NB4 (cell line): ENCODE data around the gene MRRF.
"Not testable (repeated sequence)": the region's sequence is repeated elsewhere in the genome, so short reads cannot be mapped to it uniquely, and the experiment has no call there.

Experiments
- DNase-seq: peaks from one replicate; pipeline ENCODE4 v3.0.0; 2010; ENCODE audit warnings: low read depth
- H3K4me3 ChIP-seq: one replicate; pipeline ENCODE4 v1.5.1; 2011; ENCODE audit warnings: mild to moderate bottlenecking, low read depth, low read length, moderate library complexity
- MYC ChIP-seq: IDR thresholded peaks from 2 replicates; pipeline ENCODE4 v1.6.1; 2011; ENCODE audit warnings: low read depth, low read length
- POLR2A ChIP-seq: IDR thresholded peaks from 2 replicates; pipeline ENCODE4 v1.6.1; 2011; ENCODE audit warnings: mild to moderate bottlenecking; ENCODE audit not compliant: insufficient read length; ENCODE audit errors: extremely low read depth
- TF ChIP-seq, protein P1 (sequence below): IDR thresholded peaks from 2 replicates; pipeline ENCODE4 v1.6.1; 2011; ENCODE audit warnings: low read depth, low read length
- TF ChIP-seq, protein P2 (sequence below): IDR thresholded peaks from one replicate; pipeline ENCODE4 v1.5.1; 2012; ENCODE audit warnings: low read depth, low read length

The MRRF gene

DNA sequence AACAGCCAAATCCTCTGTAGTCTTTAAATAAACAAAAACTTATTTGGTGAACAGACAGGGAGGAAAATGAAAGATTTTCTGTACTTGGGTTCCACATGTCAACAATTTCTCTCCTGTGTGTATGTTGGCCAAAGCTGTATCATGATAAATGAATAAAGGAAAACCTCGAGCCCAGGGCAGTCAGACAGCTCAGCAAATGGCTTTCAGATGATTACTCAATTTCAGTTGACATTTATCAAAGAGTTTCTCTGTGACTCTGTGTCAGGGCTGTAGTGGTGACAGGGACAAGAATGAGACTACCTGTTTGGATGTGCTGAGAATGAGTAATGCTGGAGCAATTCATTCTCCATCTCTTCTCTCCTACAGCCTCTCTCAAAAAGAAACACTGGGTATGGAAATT lies 60.4 kb downstream of the MRRF start:
- H3K4me3 ChIP-seq: no peak overlapping the region
- TF ChIP-seq, protein P1, sequence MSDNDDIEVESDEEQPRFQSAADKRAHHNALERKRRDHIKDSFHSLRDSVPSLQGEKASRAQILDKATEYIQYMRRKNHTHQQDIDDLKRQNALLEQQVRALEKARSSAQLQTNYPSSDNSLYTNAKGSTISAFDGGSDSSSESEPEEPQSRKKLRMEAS: no peak
- TF ChIP-seq, protein P2, sequence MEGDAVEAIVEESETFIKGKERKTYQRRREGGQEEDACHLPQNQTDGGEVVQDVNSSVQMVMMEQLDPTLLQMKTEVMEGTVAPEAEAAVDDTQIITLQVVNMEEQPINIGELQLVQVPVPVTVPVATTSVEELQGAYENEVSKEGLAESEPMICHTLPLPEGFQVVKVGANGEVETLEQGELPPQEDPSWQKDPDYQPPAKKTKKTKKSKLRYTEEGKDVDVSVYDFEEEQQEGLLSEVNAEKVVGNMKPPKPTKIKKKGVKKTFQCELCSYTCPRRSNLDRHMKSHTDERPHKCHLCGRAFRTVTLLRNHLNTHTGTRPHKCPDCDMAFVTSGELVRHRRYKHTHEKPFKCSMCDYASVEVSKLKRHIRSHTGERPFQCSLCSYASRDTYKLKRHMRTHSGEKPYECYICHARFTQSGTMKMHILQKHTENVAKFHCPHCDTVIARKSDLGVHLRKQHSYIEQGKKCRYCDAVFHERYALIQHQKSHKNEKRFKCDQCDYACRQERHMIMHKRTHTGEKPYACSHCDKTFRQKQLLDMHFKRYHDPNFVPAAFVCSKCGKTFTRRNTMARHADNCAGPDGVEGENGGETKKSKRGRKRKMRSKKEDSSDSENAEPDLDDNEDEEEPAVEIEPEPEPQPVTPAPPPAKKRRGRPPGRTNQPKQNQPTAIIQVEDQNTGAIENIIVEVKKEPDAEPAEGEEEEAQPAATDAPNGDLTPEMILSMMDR: no peak
- TF ChIP-seq POLR2A (no peak), MYC (no peak)
- DNase-seq: no peak

DNA sequence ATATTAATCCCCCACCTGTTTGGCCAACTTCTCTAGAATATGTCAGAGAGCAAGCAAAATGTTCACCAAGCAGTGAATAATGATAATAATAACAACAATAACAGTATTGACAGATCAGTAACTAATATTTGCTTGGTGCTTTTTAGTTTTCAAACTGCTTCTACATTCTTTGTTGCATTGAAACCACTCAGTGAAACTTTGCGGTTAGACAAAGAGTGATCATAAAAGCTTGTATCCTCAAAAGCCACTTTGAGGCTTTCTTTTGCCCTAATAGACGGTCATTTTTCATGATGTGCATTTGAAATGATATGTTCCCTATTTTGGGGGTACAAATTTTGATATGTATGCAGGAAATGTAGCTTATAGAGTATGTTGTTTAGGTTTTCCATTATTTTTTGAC lies 62.5 kb downstream of the MRRF start:
- no peak overlapping the region for H3K4me3 ChIP-seq
- no peak for TF ChIP-seq POLR2A
- no peak for DNase-seq

DNA sequence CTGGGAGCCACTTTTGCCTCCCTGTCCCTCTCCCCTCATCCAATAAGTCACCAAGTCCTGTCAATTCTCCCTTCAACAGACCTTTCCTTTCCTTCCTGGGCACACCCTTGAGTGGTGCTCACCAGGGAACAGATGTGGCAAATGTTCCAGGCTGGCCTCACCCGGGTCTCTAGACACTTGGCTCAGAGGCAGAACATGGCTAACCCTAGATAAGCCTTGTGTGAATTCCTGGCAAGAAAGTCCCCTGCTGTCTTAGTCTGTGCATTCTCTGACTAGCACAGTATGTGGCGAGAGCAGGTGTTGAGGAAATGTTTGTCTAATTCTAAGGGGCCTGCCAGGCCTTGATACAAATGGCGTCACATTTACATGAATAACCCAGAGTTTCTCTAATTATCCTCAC lies 64.9 kb downstream of the MRRF start:
- H3K4me3 ChIP-seq: no peak overlapping the region
- TF ChIP-seq MYC (no peak), POLR2A (no peak)
- TF ChIP-seq, protein P2: no peak
- TF ChIP-seq, protein P1: no peak
- DNase-seq: no peak

DNA sequence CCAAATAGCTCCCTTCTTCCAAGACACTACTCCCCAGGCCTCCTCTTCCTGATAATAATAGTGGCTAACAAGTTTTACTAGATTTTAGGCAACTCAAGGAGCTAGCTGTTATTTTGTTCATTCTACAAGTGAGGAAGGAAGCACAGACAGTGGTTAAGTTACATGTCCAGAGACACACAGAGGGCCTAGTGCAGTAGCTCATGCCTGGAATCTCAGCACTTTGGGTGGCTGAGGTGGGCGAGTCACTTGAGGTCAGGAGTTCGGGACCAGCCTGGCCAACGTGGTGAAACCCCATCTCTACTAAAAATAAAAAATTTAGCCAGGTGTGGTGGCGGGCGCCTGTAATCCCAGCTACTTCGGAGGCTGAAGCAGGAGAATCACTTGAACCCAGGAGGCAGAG lies 65.8 kb downstream of the MRRF start:
- not testable (repeated sequence) for H3K4me3 ChIP-seq, DNase-seq

DNA sequence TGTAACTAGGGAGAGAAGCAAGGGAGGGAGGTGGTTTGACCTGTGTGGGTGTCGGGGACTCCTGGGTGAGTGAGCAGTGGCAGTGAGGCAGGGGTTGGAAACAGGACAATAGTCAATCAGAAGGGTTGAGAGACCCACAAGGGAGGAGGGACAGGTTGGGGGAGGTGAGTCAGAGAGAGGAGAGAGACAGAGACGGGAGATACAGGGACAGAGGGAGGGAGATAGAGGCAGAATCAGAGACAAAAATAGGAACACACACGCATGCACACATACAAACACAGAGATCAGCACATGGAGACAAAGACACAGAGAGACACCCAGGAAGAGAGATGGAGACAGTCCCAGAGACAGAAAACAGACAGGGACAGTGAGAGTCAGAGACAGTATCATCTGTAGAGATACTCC lies 66.8 kb downstream of the MRRF start:
- no peak overlapping the region for H3K4me3 ChIP-seq
- TF ChIP-seq POLR2A (no peak), MYC (no peak)
- TF ChIP-seq, protein P1: no peak
- DNase-seq: no peak

DNA sequence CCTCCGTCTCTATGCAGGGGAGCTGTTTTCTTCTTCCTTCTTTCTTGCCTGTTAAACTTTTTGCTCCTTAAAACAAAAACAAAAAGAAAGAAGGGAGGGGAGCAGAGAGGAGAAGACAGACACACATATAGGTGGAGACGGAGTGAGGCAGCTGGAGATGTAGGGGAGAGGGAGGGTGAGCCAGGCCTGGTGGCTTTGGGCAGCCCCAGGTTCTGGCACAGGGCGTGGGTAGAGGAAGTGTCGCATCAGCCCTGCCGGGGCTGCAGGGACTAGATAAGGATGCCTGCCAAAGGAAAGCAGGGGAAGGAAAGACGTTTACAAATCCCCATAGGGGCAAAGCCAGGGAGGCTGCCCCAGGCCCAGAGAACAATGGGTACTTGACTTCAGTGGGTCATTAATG lies 67.4 kb downstream of the MRRF start:
- TF ChIP-seq, protein P2: no peak
- TF ChIP-seq MYC (no peak), POLR2A (no peak)
- TF ChIP-seq, protein P1: no peak
- no peak overlapping the region for H3K4me3 ChIP-seq
- DNase-seq: peak; percentile 27

DNA sequence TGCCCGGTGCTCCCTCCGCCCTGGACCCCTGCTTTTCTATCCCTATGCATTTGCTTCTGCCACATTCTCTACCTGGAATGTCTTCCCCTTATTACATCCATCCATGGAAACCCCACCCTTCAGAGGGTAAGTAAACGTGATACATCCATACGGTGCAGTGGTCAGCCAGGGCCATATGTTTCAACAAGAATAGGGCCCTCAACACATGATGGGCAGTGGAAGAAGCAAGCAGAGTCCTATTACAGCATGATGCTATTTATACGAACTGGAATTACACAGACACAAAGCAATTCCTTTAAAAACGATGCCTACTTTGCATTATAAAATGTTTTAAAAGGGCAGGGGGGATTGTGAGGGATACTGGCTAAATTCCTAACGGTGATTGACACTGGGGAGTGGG lies 68.0 kb downstream of the MRRF start:
- TF ChIP-seq POLR2A (no peak), MYC (no peak)
- TF ChIP-seq, protein P2: no peak
- TF ChIP-seq, protein P1: no peak
- H3K4me3 ChIP-seq: no peak overlapping the region
- no peak for DNase-seq
